HEK293 (cell line): Measurements from ENCODE around the gene SMIM14.

Experiments used
- CTCF ChIA-PET: fragments of 350-600 bp; formaldehyde crosslinking; extraction: SDS; loops from one replicate; lab custom pipeline; 2021; ENCODE audit warnings: antibody characterized with exemption; lab: Yijun Ruan, JAX
- POLR2A ChIA-PET: fragments of 300-600 bp; formaldehyde crosslinking; extraction: SDS; loops from one replicate; lab custom pipeline; 2020; ENCODE audit warnings: antibody characterized with exemption, inconsistent platforms; lab: Yijun Ruan, JAX
- H3K27ac ChIP-seq: fragments of 200-500 bp; sonication (Bioruptor generic); 2 replicates; pipeline ENCODE4 v1.5.1; 2014; ENCODE audit warnings: low read depth, low read length, control low read depth, inconsistent platforms; ENCODE audit errors: extremely low read depth
- H3K36me3 ChIP-seq, 2 experiments: fragments of 200-500 bp in 1 of 2; sonication (Bioruptor generic) in 1 of 2; 1 replicate in 1 of 2; 2 replicates in 1 of 2; pipeline ENCODE4 v1.5.1; 2014 to 2017; ENCODE audit warnings: inconsistent platforms in 2 of 2, low read length in 2 of 2; ENCODE audit not compliant: control insufficient read depth in 2 of 2, insufficient read depth in 1 of 2
- H3K4me1 ChIP-seq: fragments of 200-500 bp; sonication (Bioruptor generic); 2 replicates; pipeline ENCODE4 v1.5.1; 2014; ENCODE audit warnings: mild to moderate bottlenecking, low read length, inconsistent platforms; ENCODE audit not compliant: control insufficient read depth, insufficient read depth
- H3K4me3 ChIP-seq: 2 replicates; pipeline ENCODE4 v1.5.1; 2011; ENCODE audit warnings: low read depth, mild to moderate bottlenecking, control low read depth, low read length, moderate library complexity
- H3K9me3 ChIP-seq: fragments of 200-500 bp; sonication (Bioruptor generic); 2 replicates; pipeline ENCODE4 v1.5.1; 2014; ENCODE audit warnings: low read depth, low read length, inconsistent platforms; ENCODE audit not compliant: control insufficient read depth, insufficient read depth
- GLIS1 ChIP-seq: fragments of 450-650 bp; formaldehyde crosslinking; IDR thresholded peaks from 2 replicates; pipeline ENCODE4 v1.5.1; 2016; ENCODE audit warnings: missing biosample characterization, missing genetic modification characterization
- GLIS2 ChIP-seq: fragments of 450-650 bp; formaldehyde crosslinking; IDR thresholded peaks from 2 replicates; pipeline ENCODE4 v1.5.1; 2016; ENCODE audit warnings: missing biosample characterization, missing genetic modification characterization
- PRDM2 ChIP-seq: fragments of 450-650 bp; formaldehyde crosslinking; IDR thresholded peaks from 2 replicates; pipeline ENCODE4 v1.5.1; 2016; ENCODE audit warnings: missing biosample characterization, missing genetic modification characterization, borderline replicate concordance
- TRIM28 ChIP-seq: IDR thresholded peaks from 2 replicates; pipeline ENCODE4 v1.6.1; 2011; ENCODE audit warnings: low read length, control low read depth, borderline replicate concordance
- YY1 ChIP-seq: fragments of 450-650 bp; formaldehyde crosslinking; IDR thresholded peaks from 2 replicates; pipeline ENCODE4 v1.5.1; 2018; ENCODE audit warnings: missing biosample characterization, missing genetic modification characterization
- ZNF10 ChIP-seq: fragments of 450-650 bp; formaldehyde crosslinking; IDR thresholded peaks from 2 replicates; pipeline ENCODE4 v1.5.1; 2017; ENCODE audit warnings: missing biosample characterization, missing genetic modification characterization
- ZNF138 ChIP-seq: fragments of 450-650 bp; formaldehyde crosslinking; IDR thresholded peaks from 2 replicates; pipeline ENCODE4 v1.5.1; 2016; ENCODE audit warnings: missing biosample characterization, missing genetic modification characterization, borderline replicate concordance
- ZNF140 ChIP-seq: fragments of 450-650 bp; formaldehyde crosslinking; IDR thresholded peaks from 2 replicates; pipeline ENCODE4 v1.5.1; 2016; ENCODE audit warnings: missing biosample characterization, missing genetic modification characterization
- ZNF16 ChIP-seq: fragments of 450-650 bp; formaldehyde crosslinking; IDR thresholded peaks from 2 replicates; pipeline ENCODE4 v1.5.1; 2016; ENCODE audit warnings: low read depth, missing biosample characterization, missing genetic modification characterization
- ZNF426 ChIP-seq: fragments of 450-650 bp; formaldehyde crosslinking; IDR thresholded peaks from 2 replicates; pipeline ENCODE4 v1.5.1; 2017; ENCODE audit warnings: missing biosample characterization, missing genetic modification characterization, mild to moderate bottlenecking, inconsistent platforms, moderate library complexity
- ZNF48 ChIP-seq: fragments of 450-650 bp; formaldehyde crosslinking; IDR thresholded peaks from 2 replicates; pipeline ENCODE4 v1.5.1; 2016; ENCODE audit warnings: missing biosample characterization, missing genetic modification characterization
- ZNF518A ChIP-seq: fragments of 450-650 bp; formaldehyde crosslinking; conservative IDR thresholded peaks from 2 replicates; pipeline ENCODE4 v1.5.1; 2016; ENCODE audit warnings: low read depth, missing biosample characterization, missing genetic modification characterization
- ZNF530 ChIP-seq: fragments of 450-650 bp; formaldehyde crosslinking; IDR thresholded peaks from 2 replicates; pipeline ENCODE4 v1.5.1; 2016; ENCODE audit warnings: low read depth, missing biosample characterization, missing genetic modification characterization
- ZNF561 ChIP-seq: fragments of 450-650 bp; IDR thresholded peaks from 2 replicates; pipeline ENCODE4 v1.5.1; 2018; ENCODE audit warnings: missing biosample characterization, missing genetic modification characterization, borderline replicate concordance
- ZNF677 ChIP-seq: fragments of 450-650 bp; IDR thresholded peaks from 2 replicates; pipeline ENCODE4 v1.5.0; 2018; ENCODE audit warnings: missing biosample characterization, mild to moderate bottlenecking, missing genetic modification characterization, moderate library complexity
- ZNF76 ChIP-seq: fragments of 450-650 bp; formaldehyde crosslinking; IDR thresholded peaks from 2 replicates; pipeline ENCODE4; 2016; ENCODE audit warnings: low read depth, missing biosample characterization, missing genetic modification characterization, borderline replicate concordance
- ZNF837 ChIP-seq: fragments of 450-650 bp; formaldehyde crosslinking; IDR thresholded peaks from 2 replicates; pipeline ENCODE4 v1.5.1; 2016; ENCODE audit warnings: missing biosample characterization, missing genetic modification characterization
- TF ChIP-seq, protein P1 (sequence below): fragments of 450-650 bp; formaldehyde crosslinking; IDR thresholded peaks from 2 replicates; pipeline ENCODE4 v1.5.1; 2016; ENCODE audit warnings: missing biosample characterization, missing genetic modification characterization
- TF ChIP-seq, protein P2 (sequence below): fragments of 450-650 bp; formaldehyde crosslinking; IDR thresholded peaks from 2 replicates; pipeline ENCODE4 v1.5.1; 2016; ENCODE audit warnings: missing biosample characterization, missing genetic modification characterization
- TF ChIP-seq, protein P3 (sequence below): fragments of 450-650 bp; formaldehyde crosslinking; IDR thresholded peaks from 2 replicates; pipeline ENCODE4 v1.5.1; 2016; ENCODE audit warnings: missing biosample characterization, missing genetic modification characterization

Gene SMIM14

GRCh38 chr4:39571054-39571453, 67.6 kb downstream of the SMIM14 start (continued):
- TF ChIP-seq PRDM2 (tag by site-specific recombination) (no peak), ZNF138 (tag by site-specific recombination) (no peak), ZNF76 (no peak), ZNF837 (tag by site-specific recombination) (no peak), YY1 (tag by site-specific recombination) (no peak), ZNF426 (tag by site-specific recombination) (no peak)
- TF ChIP-seq, all 188 proteins: peak for 0

GRCh38 chr4:39569209-39569608, 69.5 kb downstream of the SMIM14 start:
- ChIA-PET POLR2A (no interaction called here), CTCF (no interaction called here)
- Histone ChIP-seq H3K27ac (no peak overlapping the region), H3K9me3 (no peaks in the 10 kb centered on the region), H3K4me3 (no peak overlapping the region), H3K36me3 (no peaks in the 10 kb centered on the region), H3K4me1 (no peaks in the 10 kb centered on the region)
- TF ChIP-seq GLIS1 (tag by site-specific recombination) (no peak), GLIS2 (no peak), ZNF140 (tag by site-specific recombination) (no peak), TRIM28 (no peak), ZNF10 (no peak), ZNF530 (tag by site-specific recombination) (no peak), ZNF837 (tag by site-specific recombination) (no peak), ZNF677 (no peak), ZNF561 (tag by site-specific recombination) (no peak), ZNF16 (tag by site-specific recombination) (no peak), ZNF518A (tag by site-specific recombination) (no peak), ZNF48 (tag by site-specific recombination) (no peak)
- TF ChIP-seq, protein P1, sequence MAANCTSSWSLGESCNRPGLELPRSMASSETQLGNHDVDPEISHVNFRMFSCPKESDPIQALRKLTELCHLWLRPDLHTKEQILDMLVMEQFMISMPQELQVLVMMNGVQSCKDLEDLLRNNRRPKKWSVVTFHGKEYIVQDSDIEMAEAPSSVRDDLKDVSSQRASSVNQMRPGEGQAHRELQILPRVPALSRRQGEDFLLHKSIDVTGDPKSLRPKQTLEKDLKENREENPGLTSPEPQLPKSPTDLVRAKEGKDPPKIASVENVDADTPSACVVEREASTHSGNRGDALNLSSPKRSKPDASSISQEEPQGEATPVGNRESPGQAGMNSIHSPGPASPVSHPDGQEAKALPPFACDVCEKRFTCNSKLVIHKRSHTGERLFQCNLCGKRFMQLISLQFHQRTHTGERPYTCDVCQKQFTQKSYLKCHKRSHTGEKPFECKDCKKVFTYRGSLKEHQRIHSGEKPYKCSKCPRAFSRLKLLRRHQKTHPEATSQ (tag by site-specific recombination): no peak
- TF ChIP-seq, protein P2, sequence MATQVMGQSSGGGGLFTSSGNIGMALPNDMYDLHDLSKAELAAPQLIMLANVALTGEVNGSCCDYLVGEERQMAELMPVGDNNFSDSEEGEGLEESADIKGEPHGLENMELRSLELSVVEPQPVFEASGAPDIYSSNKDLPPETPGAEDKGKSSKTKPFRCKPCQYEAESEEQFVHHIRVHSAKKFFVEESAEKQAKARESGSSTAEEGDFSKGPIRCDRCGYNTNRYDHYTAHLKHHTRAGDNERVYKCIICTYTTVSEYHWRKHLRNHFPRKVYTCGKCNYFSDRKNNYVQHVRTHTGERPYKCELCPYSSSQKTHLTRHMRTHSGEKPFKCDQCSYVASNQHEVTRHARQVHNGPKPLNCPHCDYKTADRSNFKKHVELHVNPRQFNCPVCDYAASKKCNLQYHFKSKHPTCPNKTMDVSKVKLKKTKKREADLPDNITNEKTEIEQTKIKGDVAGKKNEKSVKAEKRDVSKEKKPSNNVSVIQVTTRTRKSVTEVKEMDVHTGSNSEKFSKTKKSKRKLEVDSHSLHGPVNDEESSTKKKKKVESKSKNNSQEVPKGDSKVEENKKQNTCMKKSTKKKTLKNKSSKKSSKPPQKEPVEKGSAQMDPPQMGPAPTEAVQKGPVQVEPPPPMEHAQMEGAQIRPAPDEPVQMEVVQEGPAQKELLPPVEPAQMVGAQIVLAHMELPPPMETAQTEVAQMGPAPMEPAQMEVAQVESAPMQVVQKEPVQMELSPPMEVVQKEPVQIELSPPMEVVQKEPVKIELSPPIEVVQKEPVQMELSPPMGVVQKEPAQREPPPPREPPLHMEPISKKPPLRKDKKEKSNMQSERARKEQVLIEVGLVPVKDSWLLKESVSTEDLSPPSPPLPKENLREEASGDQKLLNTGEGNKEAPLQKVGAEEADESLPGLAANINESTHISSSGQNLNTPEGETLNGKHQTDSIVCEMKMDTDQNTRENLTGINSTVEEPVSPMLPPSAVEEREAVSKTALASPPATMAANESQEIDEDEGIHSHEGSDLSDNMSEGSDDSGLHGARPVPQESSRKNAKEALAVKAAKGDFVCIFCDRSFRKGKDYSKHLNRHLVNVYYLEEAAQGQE: no peak
- TF ChIP-seq, protein P3, sequence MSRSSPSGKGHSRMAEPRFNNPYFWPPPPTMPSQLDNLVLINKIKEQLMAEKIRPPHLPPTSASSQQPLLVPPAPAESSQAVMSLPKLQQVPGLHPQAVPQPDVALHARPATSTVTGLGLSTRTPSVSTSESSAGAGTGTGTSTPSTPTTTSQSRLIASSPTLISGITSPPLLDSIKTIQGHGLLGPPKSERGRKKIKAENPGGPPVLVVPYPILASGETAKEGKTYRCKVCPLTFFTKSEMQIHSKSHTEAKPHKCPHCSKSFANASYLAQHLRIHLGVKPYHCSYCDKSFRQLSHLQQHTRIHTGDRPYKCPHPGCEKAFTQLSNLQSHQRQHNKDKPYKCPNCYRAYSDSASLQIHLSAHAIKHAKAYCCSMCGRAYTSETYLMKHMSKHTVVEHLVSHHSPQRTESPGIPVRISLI: no peak
